ENCODE results near the gene ANKRD11. TPM values are rescaled to one million over a fixed set of nuclear protein-coding genes. Genes with fewer than 3 reads are reported as not detected.
A peak's percentile ranks its signal among the peaks of the same experiment; 100 is the strongest.

ANKRD11 gene
- polyA plus RNA-seq, 1 donor (not counting 4 experiments of a cell fraction or from before 2014, with no cell fraction given) = 30.1 TPM

DNA sequence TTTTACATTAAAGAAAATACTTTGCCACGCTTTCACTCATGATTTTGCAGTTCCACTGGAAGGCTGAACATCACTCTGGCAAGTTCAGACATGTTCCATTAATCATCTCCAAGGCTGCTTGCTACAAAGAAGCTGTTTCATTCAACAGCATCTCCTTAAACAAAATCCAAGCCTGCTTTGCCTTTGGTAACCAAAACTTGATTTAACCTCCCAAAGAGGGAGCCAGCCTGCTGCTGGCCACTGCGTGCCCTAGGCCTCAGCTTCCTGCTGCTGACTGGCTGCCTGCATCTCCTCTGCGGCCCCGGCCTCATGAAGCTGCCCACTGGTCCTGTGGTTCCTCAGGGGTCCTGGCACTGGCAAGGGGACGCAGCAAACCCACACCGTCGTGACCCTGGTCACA lies 31.8 kb downstream of the ANKRD11 start:
- no peak overlapping the region for H3K4me3 ChIP-seq (ENCODE audit: control insufficient read depth in 2 of 3, extremely low read depth in 1 of 3, insufficient read depth in 2 of 3, low read depth in 1 of 3, low read length in 3 of 3)
- H3K36me3 ChIP-seq (ENCODE audit: control insufficient read depth in 2 of 2, extremely low read depth in 1 of 2, insufficient read depth in 2 of 2, low read length in 2 of 2) = peaks cover 0 to 3% of the 10 kb centered on the region in 2 experiments
- H3K4me2 ChIP-seq (ENCODE audit: control insufficient read depth, extremely low read depth, insufficient read depth, low read depth, low read length) = peak overlapping the region; percentile 50
- FAIRE-seq (peak; percentile 71), DNase-seq (ENCODE audit: low read depth, low spot score) (peak; percentile 85)
- peak overlapping the region; percentile 47 for H3K27ac ChIP-seq (ENCODE audit: control insufficient read depth, insufficient read depth, low read length)
- dilution Hi-C loops (cut with MboI; ENCODE audit: extremely low pct_ligation_motif_present, low sequenced_read_pairs) = no loop called here
- no peak overlapping the region for H2AFZ ChIP-seq (ENCODE audit: control insufficient read depth, low read length)
- H4K20me1 ChIP-seq (ENCODE audit: control insufficient read depth, extremely low read depth, insufficient read depth, low read length) = peaks cover 35% of the 10 kb centered on the region
- H3K9me3 ChIP-seq (ENCODE audit: control insufficient read depth, low read depth, low read length) = no peaks in the 10 kb centered on the region
- no peaks in the 10 kb centered on the region for H3K27me3 ChIP-seq (ENCODE audit: control insufficient read depth, extremely low read depth, insufficient read depth, low read length)
- peaks cover 22% of the 10 kb centered on the region for H3K4me1 ChIP-seq (ENCODE audit: control insufficient read depth, extremely low read depth, insufficient read depth, low read length)
- H3K9me1 ChIP-seq (ENCODE audit: control insufficient read depth, extremely low read depth, insufficient read depth, low read length) = peaks cover 5% of the 10 kb centered on the region
- peaks cover 84% of the 10 kb centered on the region for H3K79me2 ChIP-seq (ENCODE audit: control insufficient read depth, insufficient read depth, low read length)
- no peak for TF ChIP-seq EZH2 (IDR thresholded peaks at IDR 0.05; ENCODE audit: low read length)
- TF ChIP-seq, protein P1, sequence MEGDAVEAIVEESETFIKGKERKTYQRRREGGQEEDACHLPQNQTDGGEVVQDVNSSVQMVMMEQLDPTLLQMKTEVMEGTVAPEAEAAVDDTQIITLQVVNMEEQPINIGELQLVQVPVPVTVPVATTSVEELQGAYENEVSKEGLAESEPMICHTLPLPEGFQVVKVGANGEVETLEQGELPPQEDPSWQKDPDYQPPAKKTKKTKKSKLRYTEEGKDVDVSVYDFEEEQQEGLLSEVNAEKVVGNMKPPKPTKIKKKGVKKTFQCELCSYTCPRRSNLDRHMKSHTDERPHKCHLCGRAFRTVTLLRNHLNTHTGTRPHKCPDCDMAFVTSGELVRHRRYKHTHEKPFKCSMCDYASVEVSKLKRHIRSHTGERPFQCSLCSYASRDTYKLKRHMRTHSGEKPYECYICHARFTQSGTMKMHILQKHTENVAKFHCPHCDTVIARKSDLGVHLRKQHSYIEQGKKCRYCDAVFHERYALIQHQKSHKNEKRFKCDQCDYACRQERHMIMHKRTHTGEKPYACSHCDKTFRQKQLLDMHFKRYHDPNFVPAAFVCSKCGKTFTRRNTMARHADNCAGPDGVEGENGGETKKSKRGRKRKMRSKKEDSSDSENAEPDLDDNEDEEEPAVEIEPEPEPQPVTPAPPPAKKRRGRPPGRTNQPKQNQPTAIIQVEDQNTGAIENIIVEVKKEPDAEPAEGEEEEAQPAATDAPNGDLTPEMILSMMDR (optimal IDR thresholded peaks at IDR 0.05 in 1 of 3, IDR thresholded peaks at IDR 0.05 in 1 of 3, conservative IDR thresholded peaks at IDR 0.05 in 1 of 3; ENCODE audit: extremely low read depth in 1 of 3, insufficient read depth in 2 of 3, low read length in 3 of 3) = peak in 1 of 3 experiments; percentile 33
- H3K9ac ChIP-seq (ENCODE audit: control insufficient read depth, extremely low read depth, insufficient read depth, low read length) = no peak overlapping the region

DNA sequence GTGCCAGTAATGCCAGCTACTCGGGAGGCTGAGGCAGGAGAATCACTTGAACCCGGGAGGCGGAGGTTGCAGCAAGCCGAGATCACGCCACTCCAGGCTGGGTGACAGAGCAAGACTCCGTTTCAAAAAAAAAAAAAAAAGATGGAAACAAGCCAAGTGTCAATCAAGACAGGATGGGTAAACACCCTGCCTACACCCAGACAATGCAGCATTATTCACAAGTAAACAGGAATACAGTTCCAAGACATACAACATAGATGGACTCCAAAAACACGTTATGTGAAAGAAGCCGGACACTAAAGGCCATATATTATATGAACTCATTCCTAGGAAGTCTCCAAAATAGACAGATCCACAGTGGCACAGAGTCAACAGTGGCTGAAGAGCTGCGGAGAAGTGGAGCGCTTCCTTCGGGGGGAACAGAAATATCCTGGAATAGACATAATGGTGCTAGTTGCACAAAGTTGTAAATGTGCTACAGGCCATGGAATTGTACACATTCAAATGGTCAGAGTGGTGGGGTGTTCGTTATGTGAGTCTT lies 33.9 kb downstream of the ANKRD11 start:
- Histone ChIP-seq H4K20me1 (ENCODE audit: control insufficient read depth, extremely low read depth, insufficient read depth, low read length) (peaks cover 43% of the 10 kb centered on the region), H3K27ac (ENCODE audit: control insufficient read depth, insufficient read depth, low read length) (no peak overlapping the region), H3K79me2 (ENCODE audit: control insufficient read depth, insufficient read depth, low read length) (peaks cover 91% of the 10 kb centered on the region), H3K9me1 (ENCODE audit: control insufficient read depth, extremely low read depth, insufficient read depth, low read length) (peaks cover 5% of the 10 kb centered on the region), H2AFZ (ENCODE audit: control insufficient read depth, low read length) (no peak overlapping the region), H3K36me3 (ENCODE audit: control insufficient read depth in 2 of 2, extremely low read depth in 1 of 2, insufficient read depth in 2 of 2, low read length in 2 of 2) (peaks cover 0 to 3% of the 10 kb centered on the region in 2 experiments), H3K4me2 (ENCODE audit: control insufficient read depth, extremely low read depth, insufficient read depth, low read depth, low read length) (no peak overlapping the region), H3K4me1 (ENCODE audit: control insufficient read depth, extremely low read depth, insufficient read depth, low read length) (peaks cover 28% of the 10 kb centered on the region), H3K9me3 (ENCODE audit: control insufficient read depth, low read depth, low read length) (no peaks in the 10 kb centered on the region), H3K9ac (ENCODE audit: control insufficient read depth, extremely low read depth, insufficient read depth, low read length) (no peak overlapping the region), H3K27me3 (ENCODE audit: control insufficient read depth, extremely low read depth, insufficient read depth, low read length) (no peaks in the 10 kb centered on the region), H3K4me3 (ENCODE audit: control insufficient read depth in 2 of 3, extremely low read depth in 1 of 3, insufficient read depth in 2 of 3, low read depth in 1 of 3, low read length in 3 of 3) (no peak overlapping the region)
- FAIRE-seq (no peak), DNase-seq (ENCODE audit: low read depth, low spot score) (no peak)
- dilution Hi-C loops (cut with MboI; ENCODE audit: extremely low pct_ligation_motif_present, low sequenced_read_pairs) = no loop called here
- TF ChIP-seq, protein P1 (optimal IDR thresholded peaks at IDR 0.05 in 1 of 3, IDR thresholded peaks at IDR 0.05 in 1 of 3, conservative IDR thresholded peaks at IDR 0.05 in 1 of 3; ENCODE audit: extremely low read depth in 1 of 3, insufficient read depth in 2 of 3, low read length in 3 of 3) = no peak
